ENCODE data around the gene EXOSC2.

DNA sequence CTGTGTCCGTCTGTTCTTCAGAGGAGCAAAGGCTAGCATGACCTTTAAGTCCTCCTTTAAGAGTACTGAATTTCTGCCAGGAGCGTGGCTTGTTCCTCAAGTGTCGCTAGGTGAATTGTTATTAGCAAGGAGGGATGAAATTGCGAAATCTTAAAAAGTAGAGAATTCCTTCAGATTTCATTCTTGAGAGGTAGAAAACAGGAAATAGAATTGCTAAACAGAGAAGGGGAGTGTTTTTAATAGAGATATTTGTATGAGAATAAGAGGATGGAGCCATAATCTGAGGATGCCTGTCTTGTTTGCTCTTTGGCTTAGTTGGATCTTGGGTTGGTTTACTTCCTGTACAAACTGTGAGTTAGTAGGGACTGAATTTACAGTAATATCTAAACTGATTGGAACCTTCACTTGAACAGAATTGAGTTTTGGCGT, 39.2 kb downstream of the EXOSC2 start:
- TF ChIP-seq CTCF (optimal IDR thresholded peaks at IDR 0.05 in 1 of 3, IDR thresholded peaks at IDR 0.05 in 1 of 3, conservative IDR thresholded peaks at IDR 0.05 in 1 of 3; ENCODE audit: extremely low read depth in 1 of 3, insufficient read depth in 2 of 3, low read length in 3 of 3) (no peak), EZH2 (IDR thresholded peaks at IDR 0.05; ENCODE audit: low read length) (no peak)

Data from keratinocyte (primary cell).